SK-N-DZ (cell line): ENCODE measurements around the gene VHLL. TPM values are rescaled to one million over a fixed set of nuclear protein-coding genes. Genes with fewer than 3 reads are reported as not detected.
"Not testable (repeated sequence)": the region's sequence is repeated elsewhere in the genome, so short reads cannot be mapped to it uniquely, and the experiment has no call there.

Source experiments
- DNase-seq: peaks from one replicate; pipeline ENCODE4 v3.0.0-alpha.2; 2015; ENCODE audit warnings: low spot score
- polyA plus RNA-seq, 2 experiments: library from polyadenylated mRNA; depleted of rRNA; stranded (reverse); fragments of >200 nt; gene quantifications; 2 replicates each; pipeline ENCODE4 v1.2.3, GENCODE V29; 2014

The VHLL gene
- polyA plus RNA-seq (2014; cell fraction: cytosol; rRNA removed), result not detected in 2 replicates
- not detected in 2 replicates for polyA plus RNA-seq (2014; cell fraction: nucleus; rRNA removed)

GRCh38 chr1:156298852-156299357, at the start of gene VHLL:
TSS of gene VHLL (minus strand) at chr1:156299307. CDS start at chr1:156299189, 118 bp downstream.
- no peak for DNase-seq

- DNase-seq, result no peak
Observed at GRCh38 chr1:156347331-156347730, 48.2 kb upstream of the VHLL start.

- no peak for DNase-seq
Observed at GRCh38 chr1:156346636-156347035, 47.5 kb upstream of the VHLL start.

GRCh38 chr1:156346035-156346434, 46.9 kb upstream of the VHLL start:
- not testable (repeated sequence) for DNase-seq

- peak; percentile 97 for DNase-seq
Observed at GRCh38 chr1:156344409-156344808, 45.3 kb upstream of the VHLL start.

- DNase-seq, result peak; percentile 47
Observed at GRCh38 chr1:156342166-156342955, 43.3 kb upstream of the VHLL start.

GRCh38 chr1:156338180-156338976, 39.3 kb upstream of the VHLL start, which contains the start of the genes CCT3 and TSACC:
TSS of gene CCT3 (minus strand) at chr1:156338292. CDS start at chr1:156338184, 108 bp downstream.
TSS of gene TSACC (plus strand) at chr1:156338526. CDS start at chr1:156339758, 1,232 bp downstream.
- DNase-seq, result peak; percentile 100

- DNase-seq, result no peak
Observed at GRCh38 chr1:156337888-156338179, 38.7 kb upstream of the VHLL start.

- no peak for DNase-seq
Observed at GRCh38 chr1:156337052-156337887, 38.2 kb upstream of the VHLL start.

GRCh38 chr1:156336242-156336641, 37.1 kb upstream of the VHLL start:
- DNase-seq, result no peak

GRCh38 chr1:156323179-156323578, 24.1 kb upstream of the VHLL start:
- DNase-seq, result not testable (repeated sequence)

GRCh38 chr1:156320560-156320959, 21.5 kb upstream of the VHLL start:
- no peak for DNase-seq

- no peak for DNase-seq
Observed at GRCh38 chr1:156319664-156320063, 20.6 kb upstream of the VHLL start.

- DNase-seq, result no peak
Observed at GRCh38 chr1:156316909-156317308, 17.8 kb upstream of the VHLL start.

- no peak for DNase-seq
Observed at GRCh38 chr1:156310962-156311361, 11.9 kb upstream of the VHLL start.

GRCh38 chr1:156308078-156308477, 9.0 kb upstream of the VHLL start:
- no peak for DNase-seq

- DNase-seq, result no peak
Observed at GRCh38 chr1:156305215-156305614, 6.1 kb upstream of the VHLL start.

GRCh38 chr1:156303241-156303640, 4.1 kb upstream of the VHLL start:
- DNase-seq, result no peak

GRCh38 chr1:156295391-156295947, 3.6 kb downstream of the VHLL start, which contains the start of gene GLMP:
TSS of gene GLMP (minus strand) at chr1:156295679. CDS start at chr1:156295645, 34 bp downstream.
- DNase-seq, result no peak

- DNase-seq, result no peak
Observed at GRCh38 chr1:156293895-156294294, 5.2 kb downstream of the VHLL start.

GRCh38 chr1:156293098-156293434, 6.0 kb downstream of the VHLL start:
- no peak for DNase-seq
